Natural killer cell (primary cell): Measurements from ENCODE around the gene METTL24. TPM values are rescaled to one million over a fixed set of nuclear protein-coding genes. Genes with fewer than 3 reads are reported as not detected.

Experiments
- ATAC-seq, 3 donors: fragments of 150-1000 bp in 2 of 3; fragments of 200-7000 bp in 1 of 3; cut with Tn5 transposase; 1 replicate in 1 of 3; 2 replicates in 2 of 3; pipeline ENCODE4 v1.10.0; 2021; ENCODE audit warnings: mild to moderate bottlenecking in 2 of 3, moderate library complexity in 2 of 3
- DNase-seq, 2 donors: peaks; one replicate each; pipeline versions ENCODE4 v3.0.0 to v3.0.0-alpha.2; 2013 to 2021; ENCODE audit warnings: mixed read lengths in 1 of 2
- H3K27ac ChIP-seq: one replicate; pipeline ENCODE4 v1.5.1; 2013; ENCODE audit warnings: mild to moderate bottlenecking, low read length
- H3K27me3 ChIP-seq: one replicate; pipeline ENCODE4 v1.6.1; 2013; ENCODE audit warnings: low read length; ENCODE audit not compliant: control insufficient read depth, insufficient read depth
- H3K36me3 ChIP-seq: one replicate; pipeline ENCODE4 v1.6.1; 2013; ENCODE audit warnings: low read length; ENCODE audit not compliant: control insufficient read depth, insufficient read depth
- H3K4me1 ChIP-seq: one replicate; pipeline ENCODE4 v1.6.1; 2013; ENCODE audit warnings: low read length; ENCODE audit not compliant: control insufficient read depth, insufficient read depth
- H3K4me3 ChIP-seq: one replicate; pipeline ENCODE4 v1.5.1; 2013; ENCODE audit warnings: low read length
- H3K9me3 ChIP-seq: one replicate; pipeline ENCODE4 v1.6.1; 2013; ENCODE audit warnings: low read length; ENCODE audit not compliant: control insufficient read depth, insufficient read depth
- H3K27ac Mint-ChIP-seq, 2 donors: one replicate each; pipeline ENCODE4 v1.8.0; 2022; ENCODE audit warnings: mild to moderate bottlenecking in 2 of 2, mixed read lengths in 2 of 2, moderate library complexity in 1 of 2
- H3K27me3 Mint-ChIP-seq, 2 donors: one replicate each; pipeline ENCODE4 v1.8.0; 2022; ENCODE audit warnings: low read depth in 2 of 2, mixed read lengths in 2 of 2
- H3K36me3 Mint-ChIP-seq: one replicate; pipeline ENCODE4 v1.8.0; 2022; ENCODE audit warnings: mixed read lengths
- H3K4me1 Mint-ChIP-seq, 2 donors: one replicate each; pipeline ENCODE4 v1.8.0; 2022; ENCODE audit warnings: mixed read lengths in 2 of 2
- H3K4me3 Mint-ChIP-seq: one replicate; pipeline ENCODE4 v1.8.0; 2022; ENCODE audit warnings: mild to moderate bottlenecking, moderate library complexity, mixed read lengths
- H3K9me3 Mint-ChIP-seq, 2 donors: one replicate each; pipeline ENCODE4 v1.8.0; 2022; ENCODE audit warnings: mixed read lengths in 2 of 2
- CTCF ChIP-seq: fragments of 200-600 bp; IDR thresholded peaks from one replicate; pipeline ENCODE4 v1.8.0; 2022; ENCODE audit warnings: antibody characterized with exemption
- WGBS: methylation state at CpG from one replicate; pipeline ENCODE4 v1.1.7; 2013; ENCODE audit warnings: missing lambda C conversion rate; ENCODE audit not compliant: insufficient coverage; 5-methylcytosine and 5-hydroxymethylcytosine counted together
- intact Hi-C: fragments of 100-400 bp; cut with micrococcal nuclease; formaldehyde crosslinking; loops from one replicate; pipeline ENCODE4 v1.14.2; 2022
- total RNA-seq, 4 donors: library from RNA; stranded (reverse); fragments of 120-200 nt in 1 of 4; gene quantifications; one replicate each; pipeline versions ENCODE4 v1.2.3 to v1.2.4, GENCODE V29; 2013 to 2022

Gene METTL24
- total RNA-seq, 3 donors from 2014 or later (not counting 1 experiment from before 2014, with no cell fraction given) = 0.24 to 1.00 TPM; not detected in 1

- intact Hi-C loops = no loop called here
- H3K4me3 Mint-ChIP-seq = no peak overlapping the region
- Histone ChIP-seq H3K4me1 (no peaks in the 10 kb centered on the region), H3K36me3 (peaks cover 43% of the 10 kb centered on the region), H3K9me3 (no peaks in the 10 kb centered on the region), H3K4me3 (no peak overlapping the region), H3K27me3 (no peaks in the 10 kb centered on the region), H3K27ac (no peak overlapping the region)
- 93% methylated on average over 1 of the region's 1 CpG for WGBS
- no peak for TF ChIP-seq CTCF
- peaks cover 15% of the 10 kb centered on the region for H3K36me3 Mint-ChIP-seq
- DNase-seq = no peak
- H3K9me3 Mint-ChIP-seq = no peaks in the 10 kb centered on the region
- H3K4me1 Mint-ChIP-seq = no peaks in the 10 kb centered on the region
- H3K27me3 Mint-ChIP-seq = no peaks in the 10 kb centered on the region
- ATAC-seq = no peak
- no peak overlapping the region for H3K27ac Mint-ChIP-seq
Observed at GRCh38 chr6:110226261-110226660, 131.9 kb downstream of the METTL24 start.

- DNase-seq = no peak
- H3K27ac Mint-ChIP-seq = no peak overlapping the region
- peaks cover 20% of the 10 kb centered on the region for H3K36me3 Mint-ChIP-seq
- H3K27ac ChIP-seq = no peak overlapping the region
- ATAC-seq = no peak
- H3K27me3 ChIP-seq = no peaks in the 10 kb centered on the region
- no peaks in the 10 kb centered on the region for H3K4me1 Mint-ChIP-seq
- no peak overlapping the region for H3K4me3 Mint-ChIP-seq
- H3K9me3 Mint-ChIP-seq = no peaks in the 10 kb centered on the region
- no peaks in the 10 kb centered on the region for H3K4me1 ChIP-seq
- no peak for TF ChIP-seq CTCF
- H3K4me3 ChIP-seq = no peak overlapping the region
- intact Hi-C loops = no loop called here
- no peaks in the 10 kb centered on the region for H3K9me3 ChIP-seq
- peaks cover 53% of the 10 kb centered on the region for H3K36me3 ChIP-seq
- no peaks in the 10 kb centered on the region for H3K27me3 Mint-ChIP-seq
Observed at GRCh38 chr6:110221738-110222137, 136.4 kb downstream of the METTL24 start.

- H3K4me1 ChIP-seq = no peaks in the 10 kb centered on the region
- H3K27ac ChIP-seq = no peak overlapping the region
- H3K27me3 ChIP-seq = no peaks in the 10 kb centered on the region
- Mint-ChIP-seq H3K27me3 (no peaks in the 10 kb centered on the region), H3K9me3 (no peaks in the 10 kb centered on the region), H3K36me3 (peaks cover 26% of the 10 kb centered on the region), H3K27ac (no peak overlapping the region), H3K4me1 (no peaks in the 10 kb centered on the region), H3K4me3 (no peak overlapping the region)
- no peak for TF ChIP-seq CTCF
- WGBS = 100% methylated on average over 1 of the region's 2 CpGs
- intact Hi-C loops = no loop called here
- no peaks in the 10 kb centered on the region for H3K9me3 ChIP-seq
- ATAC-seq (no peak), DNase-seq (no peak)
- no peak overlapping the region for H3K4me3 ChIP-seq
- H3K36me3 ChIP-seq = peaks cover 71% of the 10 kb centered on the region
Observed at GRCh38 chr6:110217266-110217665, 140.9 kb downstream of the METTL24 start.

GRCh38 chr6:110216140-110216539 is 142.0 kb downstream of the METTL24 start:
- Histone ChIP-seq H3K27me3 (no peaks in the 10 kb centered on the region), H3K4me3 (no peak overlapping the region), H3K27ac (no peak overlapping the region), H3K4me1 (no peaks in the 10 kb centered on the region), H3K9me3 (no peaks in the 10 kb centered on the region), H3K36me3 (peaks cover 81% of the 10 kb centered on the region)
- WGBS = 100% methylated on average over 5 of the region's 5 CpGs
- ATAC-seq (no peak), DNase-seq (no peak)
- Mint-ChIP-seq H3K27ac (no peak overlapping the region), H3K9me3 (no peaks in the 10 kb centered on the region), H3K4me3 (no peak overlapping the region), H3K36me3 (peaks cover 33% of the 10 kb centered on the region), H3K27me3 (no peaks in the 10 kb centered on the region), H3K4me1 (no peaks in the 10 kb centered on the region)
- intact Hi-C loops = no loop called here
- TF ChIP-seq CTCF = no peak
